AG10803 (cell line): Measurements from ENCODE around the gene SNX13.

Source experiments
- DNase-seq: peaks from one replicate; pipeline ENCODE4 v3.0.0; 2010; ENCODE audit warnings: low read depth
- H3K4me3 ChIP-seq: 2 replicates; pipeline ENCODE4 v1.5.1; 2011; ENCODE audit warnings: mild to moderate bottlenecking, low read length, control low read depth
- TF ChIP-seq, protein P1 (sequence below): conservative IDR thresholded peaks from 2 replicates; pipeline ENCODE4 v1.5.1; 2011; ENCODE audit warnings: mild to moderate bottlenecking, low read length, control low read depth, inconsistent platforms

Gene SNX13

GRCh38 chr7:17743316-17743715, 197.0 kb downstream of the SNX13 start:
- TF ChIP-seq, protein P1, sequence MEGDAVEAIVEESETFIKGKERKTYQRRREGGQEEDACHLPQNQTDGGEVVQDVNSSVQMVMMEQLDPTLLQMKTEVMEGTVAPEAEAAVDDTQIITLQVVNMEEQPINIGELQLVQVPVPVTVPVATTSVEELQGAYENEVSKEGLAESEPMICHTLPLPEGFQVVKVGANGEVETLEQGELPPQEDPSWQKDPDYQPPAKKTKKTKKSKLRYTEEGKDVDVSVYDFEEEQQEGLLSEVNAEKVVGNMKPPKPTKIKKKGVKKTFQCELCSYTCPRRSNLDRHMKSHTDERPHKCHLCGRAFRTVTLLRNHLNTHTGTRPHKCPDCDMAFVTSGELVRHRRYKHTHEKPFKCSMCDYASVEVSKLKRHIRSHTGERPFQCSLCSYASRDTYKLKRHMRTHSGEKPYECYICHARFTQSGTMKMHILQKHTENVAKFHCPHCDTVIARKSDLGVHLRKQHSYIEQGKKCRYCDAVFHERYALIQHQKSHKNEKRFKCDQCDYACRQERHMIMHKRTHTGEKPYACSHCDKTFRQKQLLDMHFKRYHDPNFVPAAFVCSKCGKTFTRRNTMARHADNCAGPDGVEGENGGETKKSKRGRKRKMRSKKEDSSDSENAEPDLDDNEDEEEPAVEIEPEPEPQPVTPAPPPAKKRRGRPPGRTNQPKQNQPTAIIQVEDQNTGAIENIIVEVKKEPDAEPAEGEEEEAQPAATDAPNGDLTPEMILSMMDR = no peak
- H3K4me3 ChIP-seq = no peak overlapping the region
- DNase-seq = no peak

DNA sequence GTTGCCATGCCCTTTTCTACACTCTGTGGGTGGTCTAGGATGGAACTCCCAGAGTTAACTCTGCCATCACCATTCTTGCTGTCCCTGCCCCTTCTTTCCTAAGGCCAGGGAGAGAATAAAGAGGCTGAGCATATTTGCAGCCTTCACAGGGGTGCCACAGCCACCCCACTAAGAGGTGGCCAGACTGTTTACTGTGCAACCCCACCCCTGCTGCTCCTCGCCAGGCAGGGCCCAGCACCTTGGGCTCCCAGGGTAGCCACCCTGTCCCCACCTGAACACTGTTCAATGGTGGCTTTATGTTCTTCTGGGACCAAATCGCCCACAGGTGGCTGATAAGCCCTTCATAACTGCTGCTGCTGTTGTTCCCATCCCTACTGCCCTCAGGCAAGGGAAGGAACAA, 198.9 kb downstream of the SNX13 start:
- no peak overlapping the region for H3K4me3 ChIP-seq
- TF ChIP-seq, protein P1 = no peak
- DNase-seq = no peak
